Activated CD8-positive, alpha-beta memory T cell treated with anti-CD3 and anti-CD28 coated beads, Interleukin-2, amount 50 U/mL, for 48 hours (primary cell): ENCODE measurements around the gene CFAP46.
"Not testable (repeated sequence)": the region's sequence is repeated elsewhere in the genome, so short reads cannot be mapped to it uniquely, and the experiment has no call there.

Experiments used
- DNase-seq: peaks from one replicate; pipeline ENCODE4 v3.0.0-alpha.2; 2020

CFAP46 gene

DNA sequence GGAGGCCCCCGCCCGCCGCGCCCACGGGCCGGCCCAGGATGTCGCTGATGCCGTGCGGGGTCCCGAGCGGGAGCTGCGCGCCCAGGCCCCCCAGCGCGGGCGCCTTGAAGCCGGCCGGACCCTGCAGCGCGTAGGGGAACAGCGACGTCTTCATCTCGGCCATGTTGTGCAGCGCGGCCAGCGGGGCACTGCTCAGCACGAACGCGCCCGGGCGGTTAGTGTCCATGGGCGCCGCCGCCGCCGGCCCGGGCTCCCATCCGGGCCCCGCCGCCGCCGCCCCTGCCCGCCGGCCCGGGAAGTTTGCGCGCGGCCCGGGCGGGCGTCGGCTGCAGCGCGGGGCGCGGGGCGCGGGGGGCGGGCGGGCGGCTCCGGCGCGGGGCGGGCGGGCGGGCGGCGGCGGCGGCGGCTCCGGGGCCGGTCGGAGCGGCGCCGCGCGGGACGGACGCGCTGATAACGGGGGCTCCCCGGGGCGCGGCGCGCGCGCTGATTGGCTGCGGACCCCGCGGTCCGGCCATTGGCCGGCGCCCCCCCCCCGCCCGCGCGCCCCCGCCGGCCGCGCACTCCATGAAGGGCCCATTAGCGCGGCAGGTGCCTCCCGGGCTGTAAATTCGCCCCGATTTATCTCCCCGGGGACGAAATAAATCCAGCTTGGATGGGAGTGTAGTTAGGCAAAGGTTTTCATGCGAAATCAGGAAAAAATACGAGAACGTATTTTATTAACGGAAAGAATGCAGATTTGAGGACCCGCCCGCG, 156.5 kb downstream of the CFAP46 start, which contains the start of gene NKX6-2:
TSS of gene NKX6-2 (minus strand) at position 425 of the 753 bp plus-strand sequence. CDS start at position 226, 199 bp downstream.
- DNase-seq = no peak

DNA sequence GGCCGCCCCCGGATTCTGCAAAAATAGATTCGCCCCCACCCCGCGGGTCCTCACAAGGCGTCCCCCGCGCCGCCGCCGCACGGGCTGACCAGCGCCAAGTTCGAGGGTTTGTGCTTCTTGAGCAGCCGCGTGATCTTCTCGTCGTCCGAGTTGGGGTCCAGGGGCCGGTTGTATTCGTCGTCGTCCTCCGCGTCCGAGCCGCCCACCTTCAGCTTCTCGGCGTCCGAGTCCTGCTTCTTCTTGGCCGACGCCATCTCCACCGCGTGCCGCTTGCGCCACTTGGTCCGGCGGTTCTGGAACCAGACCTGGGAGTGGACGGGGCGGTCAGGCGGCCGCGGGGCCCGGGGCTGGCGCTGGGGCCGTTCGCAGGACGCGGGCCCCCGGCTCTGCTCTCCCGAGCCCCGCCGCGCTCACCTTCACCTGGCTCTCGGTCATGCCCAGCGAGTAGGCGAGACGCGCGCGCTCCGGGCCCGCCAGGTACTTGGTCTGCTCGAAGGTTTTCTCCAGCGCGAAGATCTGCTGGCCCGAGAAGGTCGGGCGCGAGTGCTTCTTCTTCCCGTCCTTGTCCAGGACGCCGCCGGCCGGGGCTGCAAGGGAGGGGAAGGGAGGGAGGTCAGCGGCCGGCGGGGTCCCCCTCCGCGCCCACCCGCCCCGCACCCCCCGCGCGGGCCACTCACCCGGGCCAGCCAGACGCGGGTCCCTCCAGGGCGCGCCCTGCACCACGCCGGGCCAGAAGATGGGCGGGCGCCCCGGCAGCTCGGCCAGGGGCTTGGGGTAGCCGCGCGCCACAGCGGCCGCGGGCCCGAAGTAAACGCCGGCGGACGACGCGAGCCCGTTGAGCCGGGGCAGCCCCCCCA, 157.3 kb downstream of the CFAP46 start:
- no peak for DNase-seq

DNA sequence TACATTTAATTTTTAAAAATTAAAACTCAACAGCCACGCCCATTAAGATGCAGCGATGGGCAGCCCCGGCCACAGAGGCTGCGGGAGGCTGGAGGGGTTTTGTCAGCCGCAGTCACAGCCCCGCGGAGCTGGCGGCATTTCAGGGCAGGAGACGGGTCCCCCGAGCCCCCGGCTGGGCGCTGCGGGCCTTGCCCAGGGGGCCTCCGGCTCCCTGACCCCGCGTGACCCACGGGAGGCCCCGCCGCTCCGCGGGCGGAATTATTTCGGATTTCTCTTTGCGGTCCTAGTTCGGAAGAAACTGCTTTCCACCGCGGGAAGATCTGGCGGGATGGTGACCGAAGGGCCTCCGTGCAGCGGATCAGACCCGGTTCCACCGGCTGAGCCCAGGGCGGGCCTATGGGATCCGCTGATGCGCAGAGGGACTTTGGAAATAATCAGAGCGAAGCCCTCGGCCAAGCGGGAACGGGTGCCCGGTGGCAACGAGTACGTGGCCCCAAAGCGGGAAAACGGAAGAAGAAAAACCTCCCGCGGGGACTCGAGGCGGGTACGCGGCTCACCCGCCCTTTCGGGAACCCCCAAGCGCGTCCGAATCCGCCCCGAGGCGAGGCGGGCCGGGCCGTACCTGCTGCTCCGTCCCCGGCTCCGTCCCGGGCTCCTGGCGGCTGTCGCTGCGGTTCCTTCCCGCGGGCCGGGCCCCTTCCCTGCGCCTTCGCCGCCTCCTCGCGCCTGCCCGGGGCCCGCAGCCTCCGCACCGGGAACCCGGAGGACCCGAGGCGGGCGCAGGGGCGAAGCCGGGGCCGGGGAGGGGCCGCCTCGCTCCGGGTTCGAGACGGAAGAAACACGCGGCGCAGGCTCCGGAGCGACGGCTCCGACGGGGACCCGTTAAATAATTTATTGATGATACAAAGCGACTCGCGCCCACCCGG, 158.2 kb downstream of the CFAP46 start:
- no peak for DNase-seq

DNA sequence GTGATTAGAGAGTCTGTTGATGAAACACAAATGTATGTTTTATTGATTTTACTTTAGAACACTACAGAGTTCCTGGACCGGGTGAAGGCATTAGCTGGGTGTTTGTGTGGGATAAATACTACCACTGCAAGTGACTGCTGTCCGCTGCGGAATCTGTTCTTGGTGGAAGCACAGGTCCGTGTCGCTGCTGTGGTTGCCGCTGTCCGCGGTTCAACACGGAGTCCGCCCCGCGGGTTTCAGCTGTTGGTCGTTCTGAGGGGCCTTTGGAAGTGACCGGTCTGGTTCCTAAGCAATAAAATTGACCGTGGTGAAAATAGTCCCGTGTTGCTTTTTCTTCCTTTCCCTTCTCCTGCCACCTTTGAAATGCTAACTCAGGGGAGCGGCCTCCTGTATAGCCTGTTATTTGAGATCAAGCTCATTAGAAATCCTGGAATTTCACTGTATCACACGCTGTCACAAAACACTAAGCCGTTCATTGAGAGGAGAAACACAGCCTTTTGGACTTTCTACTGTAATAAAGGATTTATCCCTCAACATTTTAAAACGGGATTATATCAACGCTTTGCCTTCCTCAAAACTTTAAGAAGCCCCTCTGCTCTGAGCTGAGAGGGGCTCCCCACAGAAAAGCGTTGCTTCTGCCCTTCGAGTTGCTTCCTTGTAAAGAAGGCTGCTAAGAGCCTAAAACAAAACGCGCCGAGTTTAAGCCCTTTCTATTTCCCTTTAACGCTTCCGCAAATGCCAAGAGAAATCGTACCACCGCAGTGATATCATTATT, 159.0 kb downstream of the CFAP46 start:
- DNase-seq = no peak

DNA sequence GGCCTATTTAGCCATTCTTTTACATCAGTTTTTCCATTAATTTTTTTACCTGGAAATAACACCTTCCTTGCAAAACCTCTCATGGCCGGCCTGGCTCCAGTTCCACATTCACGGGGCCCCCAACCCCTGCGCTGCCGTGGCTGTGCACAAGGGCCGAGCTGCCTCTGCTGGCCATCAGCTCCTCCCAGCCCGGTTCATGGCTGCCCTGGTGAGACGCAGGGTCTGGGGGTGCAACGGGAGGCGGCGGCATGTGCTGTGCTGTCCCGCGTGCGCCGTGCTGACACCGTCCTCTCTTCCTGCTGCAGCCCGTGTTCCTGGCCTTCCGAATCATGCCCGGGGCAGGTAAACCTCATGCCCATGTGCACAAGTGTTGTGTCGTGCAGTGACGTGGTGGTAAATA, 160.8 kb downstream of the CFAP46 start:
- no peak for DNase-seq

DNA sequence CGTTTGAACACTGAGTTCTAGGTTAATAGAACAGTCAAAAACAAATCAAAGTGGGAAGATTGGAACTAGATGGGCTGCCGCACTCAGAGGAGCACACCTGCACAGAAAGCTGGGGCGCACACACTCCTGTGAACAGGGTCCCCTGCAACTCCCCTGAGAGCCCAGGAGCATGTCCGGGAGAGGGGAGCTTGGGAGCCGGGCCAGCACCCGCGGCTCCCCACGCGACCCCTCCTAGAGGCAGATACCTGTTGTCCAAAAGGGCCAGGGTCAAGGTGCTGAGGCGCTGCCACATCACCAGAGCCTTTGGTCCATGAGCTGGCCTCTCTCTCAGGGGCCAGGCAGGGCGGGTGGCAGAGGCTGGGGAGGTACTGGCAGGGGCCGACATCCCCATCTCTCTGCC, 162.0 kb downstream of the CFAP46 start:
- no peak for DNase-seq

DNA sequence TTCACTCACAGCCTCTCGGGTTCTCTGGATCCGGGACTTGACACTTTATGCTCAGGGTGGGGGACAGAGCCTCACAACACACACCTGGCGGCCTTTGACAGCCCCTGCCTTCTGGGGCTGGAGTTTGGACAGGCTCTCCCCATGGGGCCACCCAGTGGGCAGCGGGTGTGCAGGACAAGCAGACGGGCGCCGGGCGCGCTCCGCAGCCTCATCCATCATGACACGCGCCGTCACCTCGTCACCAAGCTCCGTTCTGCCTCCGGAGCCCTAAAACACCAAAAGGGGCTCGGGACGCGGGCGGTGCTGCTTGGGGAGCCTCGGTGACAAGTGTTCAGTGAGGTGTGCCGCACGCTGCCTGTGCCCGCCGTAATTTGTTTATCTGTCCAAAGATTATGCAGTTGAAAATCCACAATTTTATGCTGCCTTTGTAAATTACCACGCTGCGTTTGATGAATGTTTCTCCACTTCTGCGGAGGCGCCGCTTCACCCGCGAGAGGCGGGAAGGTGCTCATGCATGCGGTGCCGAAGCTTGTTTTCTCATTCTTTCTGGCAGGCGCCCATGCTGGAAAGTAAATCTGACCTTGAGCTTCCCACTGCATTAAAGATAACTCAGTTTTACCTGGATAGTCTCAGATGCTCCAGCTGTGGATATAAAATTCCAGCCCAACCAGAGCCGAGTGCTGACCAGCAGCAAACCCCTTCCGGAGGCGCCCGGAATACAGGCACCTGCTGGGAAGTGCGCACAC, 162.6 kb downstream of the CFAP46 start:
- DNase-seq = no peak

DNA sequence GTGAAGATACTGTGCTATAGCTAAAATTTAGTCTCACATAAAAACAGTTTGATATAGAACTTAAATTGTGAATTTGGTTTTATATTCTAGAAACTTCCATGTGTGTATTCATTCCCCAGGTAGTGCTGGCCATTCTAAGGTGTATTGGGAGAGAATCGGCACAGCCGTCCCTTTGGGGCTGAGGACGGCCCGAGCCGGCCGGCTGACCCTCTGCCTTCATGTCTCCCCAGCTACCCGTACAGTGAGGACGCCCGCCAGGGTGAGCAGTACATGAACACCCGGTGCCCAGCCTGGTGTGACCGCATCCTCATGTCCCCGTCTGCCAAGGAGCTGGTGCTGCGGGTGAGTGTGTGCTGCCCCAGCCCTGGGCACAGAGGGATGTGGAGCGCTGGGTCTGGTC, 164.9 kb downstream of the CFAP46 start:
- DNase-seq = no peak

DNA sequence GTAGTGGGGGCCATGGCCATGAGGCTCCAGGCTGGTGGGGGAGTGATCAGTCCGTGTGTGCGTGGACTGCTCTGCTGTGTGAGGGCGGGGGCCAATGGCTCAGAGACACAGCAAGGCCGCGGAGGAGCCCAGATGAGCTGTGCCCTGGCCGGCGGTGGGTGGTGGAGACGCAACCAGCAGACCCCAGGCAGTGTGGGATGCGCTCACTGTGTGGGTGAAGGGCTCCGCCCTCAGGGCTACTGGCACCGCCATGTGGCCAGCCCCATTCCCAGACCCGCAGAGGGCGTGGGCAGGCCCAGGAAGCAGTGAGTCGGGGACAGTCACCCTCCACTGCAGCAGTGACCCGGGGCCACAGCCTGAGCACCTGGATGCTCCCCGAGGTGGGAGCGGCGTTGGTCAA, 165.5 kb downstream of the CFAP46 start:
- DNase-seq = no peak

DNA sequence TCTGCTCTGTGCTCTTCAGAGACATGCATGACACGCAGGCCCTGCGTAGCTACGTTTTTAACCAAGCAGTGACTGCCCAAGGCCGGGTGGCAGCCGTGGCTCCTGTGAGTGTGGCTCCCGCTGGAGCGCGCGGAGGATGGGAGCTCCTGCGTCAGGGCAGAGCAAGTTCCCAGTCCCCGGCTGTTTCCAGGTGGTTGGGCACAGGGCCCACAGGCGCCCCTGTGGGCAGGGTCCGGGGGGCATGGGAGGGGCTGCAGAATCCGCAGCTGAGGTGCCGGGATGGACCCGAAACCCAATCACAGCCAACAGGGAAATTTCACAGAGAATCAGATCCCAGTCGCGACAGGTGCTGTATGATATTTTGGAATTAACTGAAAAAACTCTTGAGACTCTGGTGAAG, 166.2 kb downstream of the CFAP46 start:
- no peak for DNase-seq

DNA sequence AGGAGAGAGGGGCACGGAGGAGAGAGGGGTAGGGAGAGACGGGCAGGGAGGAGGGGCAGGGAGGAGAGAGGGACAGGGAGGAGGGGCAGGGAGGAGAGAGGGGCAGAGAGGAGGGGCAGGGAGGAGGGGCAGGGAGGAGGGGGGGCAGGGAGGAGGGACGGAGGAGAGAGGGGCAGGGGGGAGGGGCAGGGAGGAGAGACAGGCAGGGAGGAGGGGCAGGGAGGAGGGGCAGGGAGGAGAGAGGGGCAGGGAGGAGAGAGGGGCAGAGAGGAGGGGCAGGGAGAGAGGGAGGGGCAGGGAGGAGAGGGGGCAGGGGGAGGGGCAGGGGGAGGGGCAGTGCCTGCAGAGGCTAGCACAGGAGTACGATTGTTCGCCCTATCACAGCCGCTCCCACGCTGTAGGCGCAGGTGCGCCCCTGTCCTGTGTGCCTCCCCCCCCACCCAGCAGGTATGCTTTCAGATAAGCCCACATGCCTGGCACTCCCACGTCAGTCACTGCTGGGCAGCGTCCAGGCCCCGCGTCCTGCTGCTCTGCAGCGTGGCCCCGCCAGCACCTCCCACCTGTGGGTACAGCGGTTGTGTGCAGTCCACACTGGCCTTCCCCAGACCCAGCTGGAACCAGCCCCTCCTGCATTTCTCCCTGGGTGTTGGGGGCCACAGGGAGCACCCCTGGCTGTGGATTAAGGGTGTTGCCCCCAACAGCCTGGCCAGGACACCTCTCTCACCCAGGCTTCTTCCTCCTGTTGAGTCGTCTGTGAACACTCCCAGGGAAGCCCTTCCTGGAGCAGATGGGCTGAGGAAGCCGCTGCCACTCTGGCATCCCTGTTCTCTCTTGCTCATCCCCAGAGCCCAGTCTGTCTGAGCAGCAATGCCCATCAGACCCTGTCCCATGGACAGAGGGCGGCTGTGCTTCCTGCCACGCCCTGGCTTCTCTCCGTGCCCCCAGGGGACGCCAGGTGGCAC, 167.2 kb downstream of the CFAP46 start:
- DNase-seq = no peak

DNA sequence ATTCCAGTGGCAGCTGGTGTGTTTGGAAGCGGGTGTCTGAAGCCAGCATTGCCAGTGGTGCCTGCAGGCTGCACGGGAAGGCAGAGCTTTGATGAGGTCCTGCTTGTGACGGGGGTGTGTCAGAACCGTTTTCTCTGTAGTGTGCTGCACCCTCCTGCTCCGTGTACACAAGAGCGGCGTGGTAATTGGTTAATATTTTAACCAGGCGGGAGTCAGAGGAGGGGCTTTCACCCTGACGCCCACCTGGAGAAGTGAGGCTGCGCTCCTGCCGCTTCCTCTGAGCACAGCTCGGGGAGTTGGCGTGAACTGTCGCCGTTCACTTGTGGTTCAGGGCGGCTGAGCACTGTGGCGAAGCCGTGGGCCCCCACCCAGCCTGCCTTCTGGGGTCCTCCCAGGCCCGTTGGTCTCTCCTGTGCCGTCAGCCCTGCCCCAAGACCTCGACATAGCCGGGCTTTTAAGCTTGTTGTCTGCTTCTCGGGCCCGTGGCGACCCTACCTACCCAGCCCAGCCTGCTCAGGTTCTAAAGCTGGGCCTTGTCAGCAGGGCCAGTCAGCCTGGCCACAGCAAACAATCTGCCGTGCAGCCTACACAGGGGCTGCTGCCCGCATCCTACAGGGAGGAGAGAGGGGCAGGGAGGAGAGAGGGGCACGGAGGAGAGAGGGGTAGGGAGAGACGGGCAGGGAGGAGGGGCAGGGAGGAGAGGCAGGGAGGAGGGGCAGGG, 168.0 kb downstream of the CFAP46 start:
- no peak for DNase-seq

DNA sequence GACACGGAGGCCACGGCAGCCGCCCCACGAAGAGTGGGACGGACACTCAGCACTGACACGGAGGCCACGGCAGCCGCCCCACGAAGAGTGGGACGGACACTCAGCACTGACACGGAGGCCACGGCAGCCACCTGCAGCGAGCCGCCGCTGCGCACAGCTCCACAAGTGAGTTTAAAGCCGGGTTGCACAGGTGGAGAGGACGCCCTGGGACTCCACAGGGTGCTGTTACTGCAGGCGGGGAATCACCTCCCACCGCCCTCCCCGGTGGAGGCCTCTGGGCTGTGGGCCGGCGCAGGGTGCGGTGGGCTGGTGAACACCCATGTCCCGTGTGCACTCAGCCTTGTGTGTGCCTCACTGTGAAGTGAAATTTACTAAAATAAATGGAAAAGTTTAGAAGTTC, 169.6 kb downstream of the CFAP46 start:
- not testable (repeated sequence) for DNase-seq

DNA sequence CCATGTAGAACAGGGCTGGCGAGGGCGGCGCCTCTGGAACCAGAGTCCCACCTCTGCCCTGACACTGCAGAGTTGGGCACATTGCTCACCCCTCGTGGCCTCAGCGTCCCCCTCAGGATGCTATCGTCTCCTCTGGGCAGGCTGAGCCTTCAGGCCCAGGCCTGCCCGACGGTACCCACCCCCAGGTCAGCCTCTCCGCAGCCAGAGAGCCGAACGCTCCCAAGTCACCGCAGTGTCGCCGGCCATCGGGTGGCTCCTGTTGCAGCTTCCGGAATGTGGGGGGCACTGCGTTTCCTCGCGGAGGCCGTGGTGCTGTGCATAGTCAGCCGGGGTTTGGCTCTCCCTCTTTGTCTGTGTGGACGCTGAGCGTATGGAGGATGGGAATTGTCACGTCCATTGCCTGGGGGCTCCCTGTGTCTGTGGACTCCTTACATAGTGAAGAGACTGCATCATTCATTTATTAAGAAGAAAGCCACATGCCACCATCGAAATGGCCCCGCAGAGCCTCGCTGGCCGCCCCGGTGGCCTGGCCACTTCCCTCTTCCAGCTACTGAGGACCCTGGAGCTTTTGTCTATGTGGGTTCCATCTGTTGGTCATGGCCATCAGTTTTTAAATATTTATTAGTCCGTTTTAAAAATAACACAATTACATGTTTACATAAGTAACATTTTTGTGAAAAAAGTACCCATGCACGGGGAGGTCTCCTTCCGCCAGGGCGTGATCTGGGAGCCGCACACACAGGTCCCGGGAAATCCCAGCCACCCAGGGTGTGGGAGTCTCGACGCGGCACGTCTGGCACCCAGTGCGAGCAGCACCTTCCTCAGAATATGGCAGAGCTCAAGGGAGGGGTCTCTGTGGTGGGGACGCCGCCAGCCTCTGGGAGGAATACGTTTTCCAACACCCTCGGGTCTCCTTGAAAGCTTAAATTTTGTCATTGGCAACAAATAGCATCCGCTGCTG, 172.0 kb downstream of the CFAP46 start:
- DNase-seq = no peak

DNA sequence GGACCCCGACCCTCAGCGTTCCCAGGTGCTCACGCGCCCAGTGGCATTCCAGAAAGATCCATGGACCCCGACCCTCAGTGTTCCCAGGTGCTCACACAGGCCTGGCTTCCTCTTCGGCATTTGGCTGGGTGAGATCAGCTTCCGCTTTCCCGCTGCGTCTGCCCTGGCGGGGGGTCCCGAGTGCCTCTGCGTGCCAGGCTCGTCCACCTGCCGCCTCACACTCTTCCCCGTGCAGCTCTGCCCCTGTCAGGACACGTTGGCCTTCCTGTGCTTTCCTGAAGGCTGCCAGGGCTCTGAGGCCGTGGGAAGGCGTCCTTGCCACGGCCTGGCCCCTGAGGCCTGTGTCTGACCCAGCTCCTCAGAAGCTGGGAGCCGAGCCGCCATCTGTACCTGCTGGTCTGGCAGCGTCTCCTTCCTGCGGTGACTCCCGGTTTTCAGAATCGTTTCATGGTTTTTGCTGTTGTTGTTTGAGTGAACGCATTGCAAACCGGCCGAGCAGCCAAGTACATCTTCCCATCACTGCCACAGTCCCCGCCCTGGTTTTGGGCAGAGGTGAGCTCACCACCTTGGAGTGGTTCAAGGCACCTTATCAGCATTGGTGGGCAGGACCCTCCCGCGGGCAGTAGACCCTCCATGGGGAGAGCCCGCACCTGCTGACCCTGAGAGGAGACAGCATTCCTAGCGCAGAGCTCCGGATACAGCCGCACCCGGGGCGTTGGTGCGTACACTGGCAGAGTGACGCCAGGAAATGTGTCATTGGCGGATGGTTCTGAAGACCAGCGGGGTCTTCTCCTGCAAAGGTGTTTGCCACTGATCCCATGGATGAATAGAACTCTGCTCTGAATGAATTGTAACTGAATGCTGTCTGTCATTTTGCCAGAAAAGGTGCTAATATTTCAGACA, 173.8 kb downstream of the CFAP46 start:
- no peak for DNase-seq

DNA sequence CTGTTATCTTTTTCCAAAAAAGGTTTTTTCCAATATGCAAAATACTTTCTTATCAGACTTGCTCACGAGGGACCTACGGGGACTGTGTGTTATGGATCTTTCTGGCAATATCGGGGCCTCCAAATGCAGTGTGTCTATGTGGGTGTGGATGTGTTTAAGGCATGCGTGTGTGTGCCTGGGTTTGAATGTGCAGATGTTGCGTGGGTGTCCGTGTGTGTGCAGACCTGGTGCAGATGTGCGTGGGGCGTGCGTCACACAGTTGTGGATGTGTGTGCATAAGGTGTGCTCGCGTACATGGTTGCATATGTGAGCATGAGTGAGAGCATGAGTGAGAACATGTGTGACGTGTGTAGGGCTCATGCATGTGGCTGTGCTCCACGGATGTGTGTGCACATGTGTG, 176.1 kb downstream of the CFAP46 start:
- no peak for DNase-seq

DNA sequence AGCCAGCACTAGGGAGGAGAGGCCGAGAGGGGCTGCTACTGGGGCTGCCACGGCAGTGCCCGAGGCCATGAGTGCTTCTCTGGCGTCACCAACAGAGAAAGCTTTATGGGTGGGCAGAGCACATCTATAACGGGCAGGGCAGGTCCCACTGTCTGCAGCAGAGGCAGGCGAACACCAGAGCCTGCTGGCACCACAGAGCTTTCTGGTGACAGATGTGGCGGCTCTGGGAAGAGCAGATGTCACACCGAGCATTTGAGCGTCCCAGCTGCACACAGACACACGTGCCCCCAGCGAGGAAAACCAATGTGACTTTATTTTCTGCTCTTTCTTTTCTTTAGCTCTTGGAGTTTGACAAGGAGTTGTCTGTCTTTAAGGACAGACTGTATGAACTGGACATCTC, 176.9 kb downstream of the CFAP46 start:
- DNase-seq = no peak
